ENCODE results near the gene DPPA3.
"Not testable (repeated sequence)": the region's sequence is repeated elsewhere in the genome, so short reads cannot be mapped to it uniquely, and the experiment has no call there.

Gene DPPA3

DNA sequence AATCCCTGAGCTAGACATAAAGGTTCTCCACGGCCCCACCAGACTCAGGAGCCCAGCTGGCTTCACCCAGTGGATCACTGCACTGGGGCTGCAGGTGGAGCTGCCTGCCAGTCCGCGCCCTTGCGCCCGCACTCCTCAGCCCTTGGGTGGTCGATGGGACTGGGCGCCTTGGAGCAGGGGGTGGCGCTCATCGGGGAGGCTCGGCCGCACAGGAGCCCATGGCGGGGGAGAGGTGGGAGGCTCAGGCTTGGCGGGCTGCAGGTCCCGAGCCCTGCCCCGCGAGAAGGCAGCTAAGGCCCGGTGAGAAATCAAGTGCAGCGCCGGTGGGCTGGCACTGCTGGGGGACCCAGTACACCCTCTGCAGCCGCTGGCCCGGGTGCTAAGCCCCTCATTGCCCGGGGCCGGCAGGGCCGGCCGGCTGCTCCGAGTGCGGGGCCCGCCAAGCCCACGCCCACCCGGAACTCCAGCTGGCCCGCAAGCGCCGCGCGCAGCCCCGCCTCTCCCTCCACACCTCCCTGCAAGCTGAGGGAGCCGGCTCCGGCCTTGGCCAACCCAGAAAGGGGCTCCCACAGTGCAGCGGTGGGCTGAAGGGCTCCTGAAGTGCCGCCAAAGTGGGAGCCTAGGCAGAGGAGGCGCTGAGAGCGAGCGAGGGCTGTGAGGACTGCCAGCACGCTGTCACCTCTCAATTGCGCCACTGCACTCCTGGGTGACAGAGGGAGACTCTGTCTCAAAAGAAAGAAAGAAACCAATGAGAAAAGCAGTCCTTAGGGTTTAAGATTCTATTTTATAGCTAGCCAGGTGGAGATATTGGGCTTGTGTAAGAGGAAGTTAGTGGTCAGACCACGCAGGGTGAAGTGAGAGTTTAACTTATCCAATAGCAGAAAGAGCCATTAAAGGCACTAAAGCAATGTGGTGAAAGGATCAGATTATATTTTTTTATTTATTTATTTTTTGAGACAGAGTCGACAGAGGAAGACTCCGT lies 41.0 kb downstream of the DPPA3 start:
- not testable (repeated sequence) for H3K27ac Mint-ChIP-seq; H3K4me1 Mint-ChIP-seq (ENCODE audit: low read depth); H3K27me3 Mint-ChIP-seq (ENCODE audit: low read depth); H3K9me3 Mint-ChIP-seq; H3K36me3 Mint-ChIP-seq (ENCODE audit: low read depth); H3K4me3 Mint-ChIP-seq

DNA sequence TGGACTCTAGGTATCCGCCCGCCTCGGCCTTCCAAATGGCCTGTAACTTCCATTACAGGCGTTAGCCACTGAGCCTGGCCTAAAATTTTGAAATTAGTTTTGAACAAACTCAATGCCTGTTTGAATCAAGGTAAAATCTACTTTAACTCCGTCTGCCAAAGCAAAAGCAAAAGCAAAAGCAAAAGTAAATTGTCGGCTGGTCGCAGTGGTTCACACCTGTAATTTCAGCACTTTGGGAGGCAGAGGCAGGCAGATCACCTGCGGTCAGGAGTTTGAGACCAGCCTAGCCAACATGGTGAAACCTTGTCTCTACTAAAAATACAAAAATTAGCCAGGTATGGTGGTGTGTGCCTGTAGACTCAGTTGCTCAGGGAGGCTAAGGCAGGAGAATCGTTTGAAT lies 44.4 kb downstream of the DPPA3 start:
- not testable (repeated sequence) for H3K27ac Mint-ChIP-seq; H3K36me3 Mint-ChIP-seq (ENCODE audit: low read depth); H3K9me3 Mint-ChIP-seq; H3K27me3 Mint-ChIP-seq (ENCODE audit: low read depth); H3K4me1 Mint-ChIP-seq (ENCODE audit: low read depth)
- peak overlapping the region; percentile 14 for H3K4me3 Mint-ChIP-seq

DNA sequence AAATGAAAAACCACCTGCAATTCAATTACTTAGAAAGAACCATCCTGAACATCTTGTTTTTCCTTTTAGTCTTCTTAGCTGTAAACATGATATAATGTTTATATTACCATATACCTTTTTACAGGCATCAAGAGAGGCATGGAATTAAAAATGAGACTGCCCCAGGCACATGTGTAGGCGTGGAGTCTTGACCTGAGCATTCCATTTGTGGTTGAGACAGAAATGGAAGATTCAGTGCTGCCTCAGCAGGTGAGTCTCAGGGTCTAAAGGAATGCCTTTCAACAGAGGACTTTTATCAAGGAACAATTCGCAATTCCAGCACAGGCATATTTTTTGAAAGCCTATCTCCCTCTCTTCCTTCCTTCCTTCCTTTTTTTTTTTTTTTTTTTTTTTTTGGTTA lies 45.8 kb downstream of the DPPA3 start:
- peaks cover 5% of the 10 kb centered on the region for H3K4me1 Mint-ChIP-seq (ENCODE audit: low read depth)
- H3K27me3 Mint-ChIP-seq (ENCODE audit: low read depth): no peaks in the 10 kb centered on the region
- H3K4me3 Mint-ChIP-seq: no peak overlapping the region
- H3K9me3 Mint-ChIP-seq: no peaks in the 10 kb centered on the region
- H3K27ac Mint-ChIP-seq: no peak overlapping the region
- H3K36me3 Mint-ChIP-seq (ENCODE audit: low read depth): no peaks in the 10 kb centered on the region

GRCh38 chr12:7758766-7759140 lies 47.5 kb downstream of the DPPA3 start:
- no peaks in the 10 kb centered on the region for H3K9me3 Mint-ChIP-seq
- no peaks in the 10 kb centered on the region for H3K36me3 Mint-ChIP-seq (ENCODE audit: low read depth)
- H3K4me1 Mint-ChIP-seq (ENCODE audit: low read depth): peaks cover 3% of the 10 kb centered on the region
- no peaks in the 10 kb centered on the region for H3K27me3 Mint-ChIP-seq (ENCODE audit: low read depth)
- no peak overlapping the region for H3K27ac Mint-ChIP-seq
- H3K4me3 Mint-ChIP-seq: no peak overlapping the region

Data from T-helper 1 cell treated with Interleukin-12 subunit alpha and Interleukin-12 subunit beta and Interleukin-4 antibody, amounts not matched to agents 30 μg/mL and 1 μg/mL, for 36 hours (primary cell).